ENCODE data around the gene GPT2.

DNA sequence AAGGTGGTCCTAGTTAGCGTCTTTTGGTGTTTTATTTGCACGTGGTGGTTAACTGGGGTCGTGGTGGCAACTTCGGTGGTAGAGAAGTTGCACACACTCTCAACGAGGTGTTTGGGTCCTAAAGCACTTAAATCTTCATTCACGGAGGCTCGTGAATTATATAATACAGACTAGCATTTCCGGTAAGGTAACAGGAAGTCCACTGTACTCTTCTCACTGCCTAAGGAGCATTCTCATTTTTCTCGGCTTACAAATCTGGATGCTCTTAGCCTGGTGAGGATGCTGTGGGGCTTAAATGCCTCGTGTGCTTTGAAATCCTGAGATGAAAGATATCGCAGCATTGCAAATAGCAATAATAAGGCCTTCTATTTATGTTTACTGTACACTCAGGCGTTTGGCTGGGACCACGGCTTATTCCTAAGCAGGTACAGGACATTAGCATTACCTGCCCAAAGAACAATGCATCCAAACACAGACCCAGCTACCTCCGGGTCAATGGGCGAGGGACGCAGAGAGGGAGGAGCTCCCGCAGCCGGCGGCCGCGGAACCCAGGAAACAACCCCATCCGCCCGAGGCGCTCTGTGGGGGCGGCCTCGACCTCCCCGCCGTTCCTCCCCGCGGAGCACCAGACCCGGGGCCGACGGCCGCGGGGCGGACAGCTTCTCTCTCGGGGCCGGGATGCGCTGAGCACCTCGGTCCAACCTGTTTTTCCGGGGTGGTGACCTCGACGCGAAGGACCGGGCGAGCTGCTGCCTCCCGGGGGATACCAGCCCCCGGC lies 88.5 kb downstream of the GPT2 start:
- TF ChIP-seq, protein P1, sequence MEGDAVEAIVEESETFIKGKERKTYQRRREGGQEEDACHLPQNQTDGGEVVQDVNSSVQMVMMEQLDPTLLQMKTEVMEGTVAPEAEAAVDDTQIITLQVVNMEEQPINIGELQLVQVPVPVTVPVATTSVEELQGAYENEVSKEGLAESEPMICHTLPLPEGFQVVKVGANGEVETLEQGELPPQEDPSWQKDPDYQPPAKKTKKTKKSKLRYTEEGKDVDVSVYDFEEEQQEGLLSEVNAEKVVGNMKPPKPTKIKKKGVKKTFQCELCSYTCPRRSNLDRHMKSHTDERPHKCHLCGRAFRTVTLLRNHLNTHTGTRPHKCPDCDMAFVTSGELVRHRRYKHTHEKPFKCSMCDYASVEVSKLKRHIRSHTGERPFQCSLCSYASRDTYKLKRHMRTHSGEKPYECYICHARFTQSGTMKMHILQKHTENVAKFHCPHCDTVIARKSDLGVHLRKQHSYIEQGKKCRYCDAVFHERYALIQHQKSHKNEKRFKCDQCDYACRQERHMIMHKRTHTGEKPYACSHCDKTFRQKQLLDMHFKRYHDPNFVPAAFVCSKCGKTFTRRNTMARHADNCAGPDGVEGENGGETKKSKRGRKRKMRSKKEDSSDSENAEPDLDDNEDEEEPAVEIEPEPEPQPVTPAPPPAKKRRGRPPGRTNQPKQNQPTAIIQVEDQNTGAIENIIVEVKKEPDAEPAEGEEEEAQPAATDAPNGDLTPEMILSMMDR (IDR thresholded peaks at IDR 0.05): no peak
- TF ChIP-seq EP300 (IDR thresholded peaks at IDR 0.05): no peak
